ENCODE measurements around the gene ASGR1.

The ASGR1 gene

GRCh38 chr17:7216242-7217112 is 37.3 kb upstream of the ASGR1 start:
- no peak for DNase-seq (ENCODE audit: low read depth in 2 of 2)

- no peak for DNase-seq (ENCODE audit: low read depth in 2 of 2)
These were observed 36.5 kb upstream of the ASGR1 start for GRCh38 chr17:7215652-7216180.

- DNase-seq (ENCODE audit: low read depth in 2 of 2) = no peak
These were observed 36.0 kb upstream of the ASGR1 start for GRCh38 chr17:7215136-7215638.

DNA sequence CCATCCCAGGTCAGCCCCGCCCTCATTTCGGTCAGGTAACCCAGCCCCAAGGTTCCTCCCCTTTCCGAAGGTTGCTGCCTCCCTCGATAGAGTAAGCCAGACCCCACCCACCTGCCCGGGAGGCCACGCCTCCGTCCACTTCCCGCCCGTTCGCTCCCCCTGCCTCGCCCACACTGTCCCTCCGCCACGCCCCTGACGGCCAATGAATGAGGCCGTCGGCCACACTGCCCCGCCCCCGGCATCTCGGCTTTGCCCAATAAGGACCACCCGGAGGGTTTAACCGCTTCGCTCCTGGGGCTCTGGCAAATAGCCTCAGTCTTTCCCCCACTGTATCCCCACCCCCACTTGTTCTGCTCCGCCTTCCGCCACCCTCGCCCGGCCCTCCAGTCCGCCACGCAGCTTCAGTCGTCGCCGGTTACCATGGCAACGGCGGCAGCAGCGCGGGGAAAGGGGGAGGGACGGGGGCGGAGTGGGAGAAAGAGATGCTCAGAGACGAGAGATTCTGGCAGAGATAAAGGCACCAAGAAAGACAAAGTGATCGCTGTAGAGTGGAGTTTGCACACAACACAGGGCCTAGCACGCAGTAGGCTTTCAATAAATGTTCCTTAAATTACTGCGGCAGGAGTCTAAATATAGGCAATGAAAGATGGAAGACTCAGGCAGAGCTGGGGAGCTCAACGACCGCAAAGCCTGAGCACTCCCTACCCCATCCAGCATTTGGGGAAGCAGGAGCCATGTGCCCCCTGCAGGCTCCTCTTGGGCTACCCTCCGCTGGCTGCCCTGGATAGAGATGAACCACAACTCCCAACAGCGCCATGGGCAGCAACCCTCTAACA is 35.3 kb upstream of the ASGR1 start:
- peak; percentile 98 for DNase-seq (ENCODE audit: low read depth in 2 of 2)

DNA sequence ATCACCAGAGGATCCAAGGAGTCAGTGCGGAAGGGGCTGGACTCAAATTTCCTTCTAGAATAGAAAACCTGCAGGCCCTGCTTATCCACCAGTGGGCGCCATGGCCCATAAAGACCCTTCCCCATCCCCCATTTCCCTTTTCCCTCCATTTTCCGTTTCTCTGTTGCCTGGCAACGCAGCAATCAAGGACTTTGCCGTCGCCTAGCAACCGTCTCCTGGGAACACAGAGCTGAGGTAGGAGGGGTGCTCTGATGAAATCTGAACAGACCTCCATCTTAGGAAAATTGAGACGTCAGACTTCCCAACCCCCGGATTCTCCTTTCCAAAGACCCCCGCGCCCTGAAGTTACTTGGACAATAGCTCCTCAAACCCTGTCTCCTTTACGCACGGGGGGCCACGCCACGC is 34.7 kb upstream of the ASGR1 start:
- no peak for DNase-seq (ENCODE audit: low read depth in 2 of 2)

- no peak for DNase-seq (ENCODE audit: low read depth in 2 of 2)
These were observed 32.5 kb upstream of the ASGR1 start for GRCh38 chr17:7211491-7212273.

GRCh38 chr17:7208754-7209460 is 29.7 kb upstream of the ASGR1 start:
- DNase-seq (ENCODE audit: low read depth in 2 of 2) = no peak

GRCh38 chr17:7208027-7208571 is 28.9 kb upstream of the ASGR1 start:
- DNase-seq (ENCODE audit: low read depth in 2 of 2) = no peak

DNA sequence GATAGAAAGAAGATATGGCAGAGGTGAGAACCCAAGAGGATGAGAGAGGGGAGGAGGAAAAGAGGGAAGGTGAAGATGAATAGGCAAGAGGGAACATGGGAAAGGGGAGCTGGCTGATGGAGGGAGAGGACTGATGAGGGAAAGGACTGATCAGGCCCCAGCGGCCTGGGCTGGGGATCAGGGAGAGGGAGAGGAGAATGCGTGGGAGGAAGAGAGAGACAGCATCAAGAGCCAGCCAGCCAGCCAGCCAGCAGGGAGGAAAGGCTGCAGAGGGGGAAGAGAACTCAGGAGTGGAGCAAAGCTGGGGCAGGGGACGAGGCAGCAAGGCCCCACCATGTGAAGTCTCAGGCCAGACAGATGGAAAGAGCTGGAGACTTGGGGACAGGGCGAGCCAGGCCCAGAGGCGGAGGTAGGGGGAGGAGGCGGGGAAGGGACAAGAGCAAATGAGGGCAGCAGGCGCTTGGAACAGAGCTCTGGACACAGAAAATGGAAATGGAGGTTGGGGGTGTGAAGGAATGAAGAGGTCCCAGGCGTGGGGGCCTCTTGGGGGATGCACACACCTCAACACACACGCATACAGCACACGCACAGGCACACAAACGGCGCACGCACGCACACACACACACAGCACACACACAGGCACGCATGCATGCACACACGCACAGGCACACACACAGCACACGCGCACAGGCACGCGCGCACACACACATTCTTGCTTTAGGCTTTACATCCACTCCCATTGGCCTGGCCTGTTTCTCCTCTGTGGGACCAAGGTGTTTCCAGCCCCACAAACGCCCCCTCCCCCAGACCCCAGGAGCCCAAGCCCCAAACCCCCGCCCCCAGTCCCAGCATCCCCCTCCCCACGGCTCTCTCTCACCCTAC is 28.2 kb upstream of the ASGR1 start:
- no peak for DNase-seq (ENCODE audit: low read depth in 2 of 2)

DNA sequence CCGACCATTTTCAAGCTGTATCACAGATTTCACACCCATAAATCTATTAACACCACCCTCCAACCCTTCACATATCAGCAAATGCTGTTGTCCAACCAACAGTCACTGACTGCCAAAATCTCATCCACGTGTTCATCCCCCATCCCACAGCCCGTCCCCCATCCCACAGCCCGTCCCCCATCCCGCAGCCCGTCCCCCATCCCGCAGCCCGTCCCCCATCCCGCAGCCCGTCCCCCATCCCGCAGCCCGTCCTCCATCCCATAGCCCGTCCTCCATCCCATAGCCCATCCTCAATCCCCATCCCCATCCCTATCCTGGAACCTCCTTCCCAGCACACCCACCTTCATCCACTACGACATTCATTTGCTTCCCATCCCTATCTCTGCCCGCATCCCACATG is 26.4 kb upstream of the ASGR1 start:
- DNase-seq (ENCODE audit: low read depth in 2 of 2) = no peak

GRCh38 chr17:7204828-7205461 is 25.8 kb upstream of the ASGR1 start:
- DNase-seq (ENCODE audit: low read depth in 2 of 2) = peak; percentile 85 to 89

DNA sequence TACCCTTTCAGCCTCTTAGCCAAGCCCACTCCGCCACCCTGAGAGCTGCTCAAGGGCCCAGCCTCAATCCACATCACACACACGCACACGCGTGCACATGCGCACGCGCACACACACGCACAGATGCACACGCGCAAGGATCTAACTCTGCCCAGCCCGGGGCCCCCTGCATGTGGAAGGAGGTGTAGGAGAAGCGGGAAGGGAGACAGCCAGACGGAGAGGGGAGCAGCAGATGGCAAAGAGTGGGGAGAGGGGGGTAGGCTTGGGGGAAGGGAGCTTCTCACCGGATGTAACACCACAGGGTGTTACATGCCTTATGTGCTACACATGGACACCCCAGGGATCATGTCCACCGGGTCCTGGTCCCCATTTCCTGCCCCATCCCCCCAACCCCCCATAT is 25.2 kb upstream of the ASGR1 start:
- no peak for DNase-seq (ENCODE audit: low read depth in 2 of 2)

- DNase-seq (ENCODE audit: low read depth in 2 of 2) = no peak
These were observed 24.2 kb upstream of the ASGR1 start for GRCh38 chr17:7203391-7203790.

GRCh38 chr17:7196651-7197401 is 17.7 kb upstream of the ASGR1 start:
- no peak for DNase-seq (ENCODE audit: low read depth in 2 of 2)

DNA sequence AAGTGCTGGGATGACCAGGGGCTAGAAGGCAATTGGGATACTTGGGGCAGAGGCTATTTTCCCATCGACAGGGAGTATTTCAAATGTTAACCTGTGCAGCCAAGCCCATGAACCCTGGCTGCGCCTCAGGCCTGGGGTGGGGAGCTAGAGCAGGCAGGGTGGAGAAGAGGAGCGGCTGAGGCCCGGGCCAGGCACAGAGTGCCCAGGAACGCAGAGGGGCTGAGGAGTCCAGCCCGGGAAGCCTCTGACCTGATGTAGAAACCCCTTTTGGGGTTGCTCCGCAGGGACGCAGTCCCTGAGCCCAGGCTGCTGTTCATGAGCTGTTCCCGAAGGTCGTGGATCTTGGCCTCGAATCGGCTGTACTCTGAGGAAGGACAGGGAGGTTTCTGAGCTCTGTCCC is 16.8 kb upstream of the ASGR1 start:
- no peak for DNase-seq (ENCODE audit: low read depth in 2 of 2)

GRCh38 chr17:7192271-7192937 is 13.2 kb upstream of the ASGR1 start:
- no peak for DNase-seq (ENCODE audit: low read depth in 2 of 2)

DNA sequence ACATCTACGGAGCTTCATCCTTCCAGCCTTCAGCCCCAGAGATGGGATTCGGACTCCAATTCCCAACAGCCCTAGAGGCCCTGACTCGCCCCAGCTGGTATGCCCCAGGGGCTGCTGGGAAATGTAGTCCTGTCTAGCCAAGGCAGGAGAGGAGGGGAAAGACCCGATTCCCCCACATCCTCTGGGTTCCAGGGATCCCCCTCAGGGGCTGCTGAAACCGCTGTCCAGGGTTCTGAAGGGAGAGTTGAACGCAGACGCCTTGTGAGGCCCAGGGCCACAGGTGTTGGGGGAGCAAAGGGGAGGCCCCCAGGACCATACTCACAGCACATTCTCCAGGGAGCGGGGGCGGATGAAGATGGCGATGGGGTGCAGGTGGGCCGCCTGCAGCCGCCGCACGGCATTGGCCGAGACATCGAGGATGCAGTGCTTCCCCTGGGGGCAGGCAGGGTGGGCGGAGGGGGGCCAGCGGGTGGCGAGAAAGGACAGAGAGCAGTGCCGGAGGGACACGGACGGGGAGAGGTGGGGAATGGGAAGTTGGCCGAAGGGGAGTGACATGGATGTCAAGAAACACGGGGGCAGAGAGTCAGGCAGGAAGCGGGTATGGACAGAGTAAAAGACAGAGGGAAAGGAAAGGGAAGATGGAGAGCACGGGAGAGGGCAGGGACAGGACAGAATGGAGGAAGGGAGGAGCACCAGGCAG is 12.6 kb upstream of the ASGR1 start:
- DNase-seq (ENCODE audit: low read depth in 2 of 2) = no peak
